Activated naive CD4-positive, alpha-beta T cell (primary cell): ENCODE results near the gene CASP10.
"Not testable (repeated sequence)": the region's sequence is repeated elsewhere in the genome, so short reads cannot be mapped to it uniquely, and the experiment has no call there.

Experiments used
- DNase-seq, 4 experiments: peaks; one replicate each; lab custom pipeline; 2025; lab: John Stamatoyannopoulos, UW

The CASP10 gene

DNA sequence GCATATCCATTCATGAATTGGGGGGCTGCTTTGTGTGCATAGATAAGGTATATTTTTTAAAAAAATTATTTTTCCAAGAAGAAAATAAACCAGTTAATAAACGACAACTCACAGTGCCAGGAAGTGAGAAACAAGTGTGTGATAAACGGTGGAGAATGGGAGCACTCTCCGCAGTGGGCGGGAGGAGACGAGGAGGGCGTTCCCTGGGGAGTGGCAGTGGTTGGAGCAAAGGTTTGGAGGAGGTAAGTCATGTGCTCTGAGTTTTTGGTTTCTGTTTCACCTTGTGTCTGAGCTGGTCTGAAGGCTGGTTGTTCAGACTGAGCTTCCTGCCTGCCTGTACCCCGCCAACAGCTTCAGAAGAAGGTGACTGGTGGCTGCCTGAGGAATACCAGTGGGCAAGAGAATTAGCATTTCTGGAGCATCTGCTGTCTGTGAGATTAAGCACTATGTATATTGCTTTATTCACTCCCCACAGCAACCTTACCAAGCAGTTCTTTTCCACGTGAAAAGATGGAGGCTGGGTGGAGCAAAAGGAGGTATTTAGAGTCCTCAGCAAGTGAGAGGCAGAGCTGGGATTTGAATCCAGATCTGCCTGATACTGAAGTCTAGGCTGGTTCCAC, 50.4 kb downstream of the CASP10 start:
- peak; percentile 46 to 72 (median 57) for DNase-seq

DNA sequence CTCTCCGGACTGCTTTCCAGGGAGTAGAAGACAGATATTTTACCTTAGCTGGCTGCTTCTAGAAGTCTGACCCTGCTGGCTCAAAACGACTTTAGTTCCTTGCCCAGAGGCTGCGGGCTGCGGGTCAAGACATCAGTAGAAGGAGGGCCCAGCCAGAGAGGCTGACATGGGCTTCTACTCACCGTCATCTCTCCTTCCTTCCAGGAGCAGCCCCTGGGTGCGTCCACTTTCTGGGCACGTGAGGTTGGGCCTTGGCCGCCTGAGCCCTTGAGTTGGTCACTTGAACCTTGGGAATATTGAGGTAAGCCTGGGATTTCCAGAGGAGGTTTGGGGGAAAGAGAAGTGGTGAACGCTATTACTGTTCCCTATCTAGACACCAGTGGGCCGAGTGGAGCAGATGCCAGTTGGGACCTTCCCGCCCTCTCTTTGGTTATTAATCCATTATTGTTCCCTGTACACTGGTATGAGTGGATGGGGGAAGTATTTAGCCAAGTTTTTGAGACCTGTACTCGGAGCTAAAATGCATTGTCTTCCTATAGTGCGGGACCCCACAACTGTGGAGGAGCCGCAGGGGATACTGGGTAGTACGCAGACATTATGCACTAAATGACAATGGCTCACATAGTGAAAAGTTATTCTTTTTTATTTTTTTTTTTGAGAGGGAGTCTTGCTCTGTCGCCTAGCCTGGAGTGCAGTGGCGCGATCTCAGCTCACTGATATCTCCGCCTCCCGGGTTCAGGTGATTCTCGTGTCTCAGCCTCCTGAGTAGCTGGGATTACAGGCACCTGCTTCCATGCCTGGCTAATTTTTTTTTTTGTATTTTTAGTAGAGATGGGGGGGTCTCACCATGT, 51.1 kb downstream of the CASP10 start:
- DNase-seq, result no peak

DNA sequence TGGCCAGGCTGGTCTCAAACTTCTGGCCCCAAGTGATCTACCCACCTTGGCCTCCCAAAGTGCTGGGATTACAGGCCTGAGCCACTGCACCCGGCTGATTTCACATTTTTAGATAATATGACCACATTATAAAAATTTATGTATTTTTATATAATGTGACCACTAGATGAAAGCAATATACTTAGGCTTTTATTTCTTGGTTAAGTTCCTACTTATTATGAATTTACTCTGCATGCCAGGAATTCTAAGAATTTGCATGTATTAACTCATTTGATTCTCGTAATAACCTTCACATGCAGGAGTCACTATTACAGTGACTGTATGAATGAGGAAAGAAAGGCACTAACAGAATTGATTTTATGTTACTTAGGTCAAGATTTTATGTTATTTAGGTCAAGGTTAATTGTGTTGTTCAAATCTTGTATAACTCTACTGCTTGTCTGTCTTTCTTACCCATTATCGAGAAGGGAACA, 51.8 kb downstream of the CASP10 start:
- no peak for DNase-seq

DNA sequence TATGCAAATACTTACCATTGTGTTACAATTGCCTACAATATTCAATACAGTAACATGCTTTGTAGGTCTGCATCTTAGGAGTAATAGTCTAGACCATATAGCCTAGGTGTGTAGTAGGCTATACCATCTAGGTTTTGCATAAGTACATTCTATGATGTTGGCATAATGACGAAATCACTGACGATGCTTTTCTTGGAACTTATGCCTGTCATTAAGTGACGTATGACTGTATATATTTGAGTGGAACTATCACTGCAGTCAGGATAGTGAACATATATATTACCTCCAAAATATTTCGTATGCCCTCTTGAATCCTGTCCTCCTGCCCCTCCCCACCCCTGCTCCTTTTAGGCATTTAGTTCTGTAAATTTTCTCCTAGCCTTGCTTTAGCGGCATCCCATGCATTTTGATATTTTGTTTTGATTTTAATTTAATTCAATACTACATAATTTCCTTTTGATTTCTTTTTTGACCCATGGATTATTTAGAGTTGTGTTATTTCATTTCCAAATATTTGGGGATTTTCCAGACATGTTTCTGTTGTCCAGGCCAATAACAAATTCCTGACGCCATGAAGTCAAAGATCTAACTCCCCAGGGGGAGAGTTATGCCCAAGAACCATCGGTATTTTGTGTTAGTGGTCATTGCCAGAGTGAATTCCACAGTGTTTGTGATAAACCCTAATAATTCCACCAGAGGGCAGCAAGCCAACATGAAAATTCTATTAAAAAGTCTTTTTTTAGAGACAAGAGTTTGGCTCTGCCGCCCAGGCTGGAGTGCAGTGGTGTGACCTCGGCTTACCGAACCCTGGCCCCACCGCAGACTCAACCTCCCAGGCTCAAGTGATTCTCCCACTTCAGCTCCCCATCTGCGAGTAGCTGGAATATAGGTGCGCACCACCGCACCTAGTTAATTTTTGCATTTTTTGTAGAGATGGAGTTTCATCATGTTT, 53.2 kb downstream of the CASP10 start:
- DNase-seq, result peak in 2 of 4 experiments; percentile 16 to 29

DNA sequence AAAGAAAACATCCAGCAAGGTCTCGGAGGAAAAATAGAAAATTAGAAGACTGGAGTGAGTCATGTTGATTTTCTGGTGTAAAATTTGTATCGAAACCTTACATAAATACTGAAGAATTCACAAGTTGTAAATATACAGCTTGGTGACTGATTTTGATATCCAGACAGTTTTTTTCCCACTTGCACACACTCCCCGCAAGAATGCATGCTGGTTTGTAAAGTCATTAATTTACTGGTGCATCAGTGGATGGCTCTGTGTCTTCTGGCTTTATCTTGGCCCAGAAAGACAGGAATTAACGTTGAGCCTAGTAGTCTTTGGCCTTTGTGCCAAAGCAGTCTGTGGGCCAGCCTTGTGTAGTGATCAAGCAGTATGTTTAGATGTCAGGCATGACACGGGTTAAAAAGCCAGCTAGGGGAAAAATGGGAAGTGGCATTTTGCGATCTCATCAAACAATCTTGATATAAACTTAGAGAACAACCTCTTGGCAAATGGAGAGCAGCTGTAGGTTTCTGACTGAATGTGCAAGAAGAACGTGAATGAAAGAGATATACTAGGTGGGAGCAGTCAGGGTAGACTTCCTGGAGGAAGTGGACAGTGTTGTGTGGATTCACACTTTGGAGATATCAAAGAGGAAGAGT, 54.7 kb downstream of the CASP10 start:
- DNase-seq, result no peak

DNA sequence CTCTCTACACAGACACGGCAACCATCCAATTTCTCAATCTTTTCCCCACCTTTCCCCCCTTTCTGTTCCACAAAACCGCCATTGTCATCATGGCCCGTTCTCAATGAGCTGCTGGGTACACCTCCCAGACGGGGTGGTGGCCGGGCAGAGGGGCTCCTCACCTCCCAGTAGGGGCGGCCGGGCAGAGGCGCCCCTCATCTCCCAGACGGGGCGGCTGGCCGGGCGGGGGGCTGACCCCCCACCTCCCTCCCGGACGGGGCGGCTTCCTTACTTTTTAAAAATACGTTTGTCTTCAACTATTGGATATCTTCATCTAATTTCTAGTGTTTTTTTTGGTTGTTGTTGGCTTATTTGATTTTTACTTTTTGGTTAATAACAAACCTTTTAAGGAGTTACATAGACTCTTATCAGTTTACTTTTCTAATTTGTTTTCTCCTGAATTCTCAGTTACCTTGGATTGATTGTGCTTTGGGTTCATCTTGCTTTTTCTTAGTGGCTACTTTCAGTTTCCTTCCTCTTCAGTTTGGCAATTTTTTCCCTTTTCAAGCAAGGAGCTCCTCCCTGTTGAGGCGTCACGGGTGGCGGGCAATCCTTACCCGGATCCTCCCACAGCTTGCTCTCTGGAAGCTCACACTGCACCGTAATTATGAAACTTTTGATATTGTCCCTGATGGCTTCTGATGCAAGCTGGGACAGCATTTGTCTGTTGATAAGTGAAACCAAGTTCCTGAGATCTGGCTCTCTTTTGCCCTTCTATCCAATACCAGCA, 56.4 kb downstream of the CASP10 start:
- DNase-seq, result not testable (repeated sequence)

DNA sequence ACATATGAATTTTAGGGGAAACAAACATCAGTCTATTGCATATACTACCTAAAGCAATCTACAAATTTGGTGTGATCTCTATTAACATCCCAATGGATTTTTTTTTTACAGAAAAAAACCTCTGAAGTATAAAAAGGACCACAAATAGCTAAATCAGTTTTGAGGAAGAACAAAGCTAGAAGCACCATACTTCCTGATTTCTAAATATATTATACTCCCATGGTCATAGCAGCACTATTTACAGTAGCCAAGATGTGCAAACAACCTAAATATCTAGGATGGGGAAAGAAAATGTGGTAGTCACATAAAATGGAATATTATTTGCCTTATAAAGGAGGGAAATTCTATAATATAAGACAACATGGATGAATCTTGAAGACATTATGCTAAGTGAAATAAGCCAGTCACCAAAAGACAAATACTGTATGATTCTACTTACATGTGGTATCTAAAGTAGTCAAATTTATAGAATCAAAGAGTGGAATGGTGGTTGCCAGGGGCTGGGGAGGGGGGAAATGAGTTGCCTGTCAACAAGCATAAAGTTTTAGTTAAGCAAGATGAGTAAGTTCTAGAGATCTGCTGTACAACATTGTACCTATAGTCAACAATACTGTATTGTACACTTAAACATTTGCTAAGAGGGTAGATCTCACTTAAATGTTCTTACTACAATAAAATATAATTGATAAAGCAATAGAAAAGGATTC, 59.8 kb downstream of the CASP10 start:
- no peak for DNase-seq

DNA sequence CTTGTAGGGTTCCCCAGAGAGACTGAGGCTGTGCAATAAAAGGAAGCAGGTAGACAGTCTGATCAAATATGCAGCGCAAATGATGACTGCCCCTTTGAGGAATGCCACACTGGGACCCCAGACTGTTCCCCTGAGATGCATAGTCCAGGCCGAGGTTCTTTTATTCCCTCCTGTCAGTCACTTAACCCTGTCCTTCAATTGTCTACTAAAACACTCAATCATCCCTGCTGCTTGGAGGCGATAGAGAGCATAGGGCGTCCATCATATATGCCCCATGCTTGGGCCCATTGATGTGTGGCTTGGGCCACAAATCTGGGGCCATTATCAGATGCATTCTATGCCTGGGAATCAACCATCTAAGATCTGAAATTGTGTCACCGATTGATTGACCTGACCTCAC, 61.9 kb downstream of the CASP10 start:
- no peak for DNase-seq

DNA sequence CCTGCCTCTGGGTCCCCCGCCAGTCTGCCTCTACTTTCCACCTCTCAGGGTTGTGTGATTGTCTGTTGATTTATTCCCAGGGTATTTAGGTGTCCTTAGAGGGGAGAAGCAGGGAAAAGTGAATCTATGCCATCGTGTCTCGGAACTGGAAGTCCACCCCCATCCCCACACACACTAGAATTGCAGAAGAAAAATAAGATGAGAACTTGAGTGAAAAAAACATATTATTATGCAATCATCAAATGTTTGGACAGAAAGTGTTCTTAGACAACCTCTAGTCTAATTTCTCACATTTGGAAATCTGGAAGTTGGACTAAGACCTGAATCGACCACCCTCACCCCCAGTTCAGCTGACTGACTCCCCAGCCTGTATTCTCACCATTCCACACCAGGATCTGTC, 63.3 kb downstream of the CASP10 start:
- no peak for DNase-seq

DNA sequence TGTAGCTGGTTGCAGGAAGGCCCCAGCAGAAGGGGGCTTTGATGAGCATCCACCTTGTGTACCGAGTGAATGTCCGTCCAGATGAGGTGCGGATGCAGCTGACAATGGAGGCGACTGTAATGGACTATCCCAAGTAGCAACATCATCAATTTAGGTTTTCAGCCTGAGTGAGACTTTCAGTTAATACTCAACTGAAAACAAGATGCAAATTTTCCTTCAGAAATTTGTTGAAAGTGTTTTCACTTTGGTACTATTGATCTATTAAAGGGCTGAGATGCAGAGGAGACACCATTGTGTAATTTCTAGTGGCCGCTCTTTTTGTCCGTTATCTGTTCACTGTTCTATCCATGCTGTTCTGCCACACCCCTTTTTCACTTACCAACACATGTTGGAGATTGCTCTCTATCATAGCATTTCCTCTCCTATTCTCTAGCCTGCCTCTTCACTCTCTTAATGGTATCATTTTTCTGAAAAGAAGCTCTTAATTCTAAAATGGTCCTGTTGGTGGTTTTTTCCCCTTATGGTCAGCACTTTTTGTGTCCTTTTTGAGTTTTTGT, 65.4 kb downstream of the CASP10 start:
- no peak for DNase-seq

DNA sequence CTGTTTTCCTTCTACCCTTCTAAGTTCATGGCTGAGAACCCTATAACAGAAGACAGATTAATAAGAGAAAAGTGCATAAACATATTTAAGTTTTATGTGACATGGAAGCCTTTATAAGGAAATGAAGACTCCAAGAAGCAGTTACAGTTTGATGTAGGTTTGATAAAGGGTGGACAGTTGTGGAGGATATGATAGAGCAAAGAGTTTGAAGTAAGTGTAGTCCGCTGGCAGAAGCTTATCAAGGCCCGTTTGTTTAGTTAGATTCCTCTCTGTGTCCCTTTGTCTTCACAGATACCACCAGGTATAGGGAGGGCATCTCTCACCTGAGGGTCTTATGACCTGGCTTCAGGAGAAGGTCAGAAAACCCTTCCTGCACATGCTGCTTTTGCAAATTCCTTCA, 66.9 kb downstream of the CASP10 start:
- no peak for DNase-seq

DNA sequence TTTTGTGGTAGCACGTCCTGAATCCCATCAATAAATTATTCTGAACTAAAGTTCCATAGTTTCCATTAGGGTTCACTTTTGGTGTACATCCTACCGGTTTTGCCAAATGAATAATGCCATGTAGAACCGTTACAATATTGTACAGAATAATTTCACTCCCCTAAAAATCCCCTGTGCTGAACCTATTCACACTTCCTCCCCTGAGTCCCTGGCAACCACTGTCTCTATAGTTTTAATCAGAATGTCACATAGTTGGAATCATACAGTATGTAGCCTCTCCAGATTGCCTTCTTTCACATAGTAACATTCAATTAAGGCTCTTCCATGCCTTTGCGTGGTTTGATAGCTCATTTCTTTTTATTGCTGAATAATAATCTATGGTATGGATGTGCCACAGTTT, 67.8 kb downstream of the CASP10 start:
- DNase-seq, result no peak

DNA sequence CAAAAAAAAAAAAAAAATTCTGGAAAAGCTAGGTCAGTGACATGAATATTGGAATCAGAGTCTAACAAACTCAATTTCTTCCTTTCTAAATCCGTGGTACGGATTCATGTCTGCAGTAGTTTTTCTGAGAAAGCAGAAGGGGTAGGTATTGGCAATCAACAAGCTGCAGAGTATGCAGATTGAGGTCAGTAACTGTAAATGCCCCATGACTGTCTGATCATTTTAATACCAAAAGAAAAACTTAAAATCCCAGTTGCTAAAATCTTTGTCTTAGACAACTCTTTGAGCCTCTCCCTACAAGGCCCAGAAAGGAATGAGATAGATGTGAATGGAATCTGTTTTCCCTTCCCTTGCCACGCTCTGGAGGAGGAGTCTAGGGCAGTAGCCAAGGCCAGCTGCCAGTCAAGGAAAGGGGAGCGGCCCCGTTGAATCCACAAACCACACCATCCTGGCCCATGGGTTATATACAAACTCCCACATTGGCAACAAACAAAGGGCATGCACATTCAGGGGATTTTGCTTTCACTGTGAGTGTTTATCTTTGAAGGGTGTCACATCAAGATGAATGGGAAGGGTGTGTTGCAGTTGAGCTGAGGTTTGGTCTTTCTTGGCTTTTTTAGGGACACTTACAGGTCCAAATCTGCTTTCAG, 71.3 kb downstream of the CASP10 start:
- DNase-seq, result no peak

DNA sequence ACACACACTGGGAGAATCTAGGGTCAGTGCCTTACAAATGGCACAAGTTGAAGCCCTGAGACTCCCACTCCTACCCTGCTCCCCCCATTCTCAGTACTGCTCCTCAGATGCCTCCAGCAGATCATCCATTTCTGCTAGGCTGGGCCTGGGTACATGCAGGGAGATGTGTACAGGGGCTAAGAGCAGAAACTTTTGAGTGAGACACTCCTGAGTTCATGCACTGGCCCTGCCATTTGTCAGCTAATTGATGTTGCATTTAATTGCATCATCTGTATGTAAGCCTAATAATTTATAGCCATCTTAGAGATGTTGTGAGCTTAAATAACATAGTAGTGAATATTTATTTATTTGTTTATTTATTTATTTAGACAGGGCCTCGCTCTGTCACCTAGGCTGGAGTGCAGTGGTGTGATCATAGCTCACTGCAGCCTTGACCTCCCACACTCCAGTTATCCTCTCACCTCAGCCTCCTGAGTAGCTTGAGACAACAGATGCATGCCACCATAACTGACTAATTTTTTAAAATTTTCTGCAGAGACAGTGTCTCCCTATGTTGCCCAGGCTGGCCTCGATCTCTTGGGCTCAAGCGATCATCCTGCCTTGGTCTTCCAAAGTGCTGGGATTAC, 72.6 kb downstream of the CASP10 start:
- no peak for DNase-seq

DNA sequence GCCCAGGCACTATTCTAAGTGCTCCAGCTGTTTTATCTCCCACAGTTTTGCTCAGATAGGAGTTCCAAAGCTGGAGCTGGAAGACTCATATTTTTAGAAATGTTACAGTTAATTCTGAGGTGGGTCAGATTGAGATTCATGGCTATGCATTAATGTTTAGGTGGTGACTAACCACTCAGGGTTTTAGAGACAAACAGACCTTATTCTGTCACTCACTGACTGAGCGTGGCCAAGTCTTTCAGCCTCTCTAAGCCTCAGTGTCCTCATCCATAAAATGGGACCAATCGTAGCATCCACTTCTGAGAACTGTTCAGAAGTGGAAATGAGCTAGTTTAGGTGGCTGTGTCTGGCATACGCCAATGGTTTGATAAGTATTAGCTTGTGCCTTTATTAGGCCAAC, 73.1 kb downstream of the CASP10 start:
- no peak for DNase-seq

DNA sequence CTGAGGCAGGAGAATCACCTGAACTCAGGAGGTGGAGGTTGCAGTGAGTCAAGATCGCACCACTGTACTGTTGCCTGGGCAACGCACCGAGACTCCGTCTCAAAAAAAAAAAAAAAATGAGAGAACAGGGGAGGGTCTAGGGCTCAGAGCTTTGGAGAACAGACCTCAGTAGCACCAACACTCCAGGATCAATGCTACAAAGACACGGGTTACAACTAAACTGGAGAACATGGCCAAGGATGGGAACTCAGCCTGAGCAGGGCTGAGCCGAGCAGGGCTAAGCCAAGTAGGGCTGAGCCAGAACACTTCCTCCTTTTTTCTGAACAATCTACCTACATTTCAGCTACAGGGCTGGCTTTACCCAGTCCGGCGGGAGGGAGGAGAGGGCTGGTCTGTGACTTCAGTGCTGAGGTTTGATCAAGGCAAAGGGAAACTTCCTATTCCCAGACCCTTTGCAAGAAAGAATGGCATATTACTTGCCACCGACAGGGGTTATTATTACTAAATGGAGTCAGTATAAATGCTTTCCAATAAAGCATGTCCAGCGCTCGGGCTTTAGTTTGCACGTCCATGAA, 74.5 kb downstream of the CASP10 start:
- peak in 1 of 4 experiments; percentile 43 for DNase-seq

DNA sequence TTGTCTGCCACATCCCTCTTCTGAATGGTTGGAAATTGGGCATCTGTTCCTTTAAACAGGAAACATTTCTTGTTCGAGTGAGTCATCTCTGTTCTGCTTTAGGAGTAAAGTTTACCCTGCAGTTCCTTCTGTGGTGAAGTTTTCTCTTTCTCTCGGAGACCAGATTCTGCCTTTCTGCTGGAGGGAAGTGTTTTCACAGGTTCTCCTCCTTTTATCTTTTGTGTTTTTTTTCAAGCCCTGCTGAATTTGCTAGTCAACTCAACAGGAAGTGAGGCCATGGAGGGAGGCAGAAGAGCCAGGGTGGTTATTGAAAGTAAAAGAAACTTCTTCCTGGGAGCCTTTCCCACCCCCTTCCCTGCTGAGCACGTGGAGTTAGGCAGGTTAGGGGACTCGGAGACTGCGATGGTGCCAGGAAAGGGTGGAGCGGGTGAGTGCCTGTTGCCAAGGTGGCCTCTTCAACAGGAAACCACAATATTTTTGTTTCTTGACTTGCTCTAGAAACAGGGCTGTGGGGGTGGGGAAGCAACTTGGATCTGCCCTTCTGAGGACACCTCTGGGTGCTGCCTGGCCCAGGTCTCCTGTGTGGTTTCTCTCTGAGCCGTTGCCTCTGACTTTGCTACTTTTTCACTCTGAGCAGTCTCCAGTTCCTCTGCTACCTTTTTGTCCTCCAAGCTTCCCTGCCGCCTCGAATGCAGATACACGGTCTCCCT, 75.2 kb downstream of the CASP10 start:
- peak; percentile 20 to 89 (median 68) for DNase-seq
